HepG2 (cell line): ENCODE data around the gene DDRGK1. TPM values are rescaled to one million over a fixed set of nuclear protein-coding genes. Genes with fewer than 3 reads are reported as not detected.

Experiments
- ESRRA ChIP-seq: sonication (generic); formaldehyde crosslinking; IDR thresholded peaks from 2 replicates; pipeline ENCODE4 v1.5.1; 2020; ENCODE audit warnings: mild to moderate bottlenecking, low read depth, missing genetic modification reagents
- GMEB1 ChIP-seq: sonication (generic); formaldehyde crosslinking; IDR thresholded peaks from 2 replicates; pipeline ENCODE4 v1.5.1; 2020; ENCODE audit warnings: missing genetic modification reagents, mild to moderate bottlenecking, borderline replicate concordance
- MTF1 ChIP-seq: sonication (generic); formaldehyde crosslinking; IDR thresholded peaks from 2 replicates; pipeline ENCODE4 v1.5.0; 2020; ENCODE audit warnings: missing genetic modification reagents
- NCOA1 ChIP-seq: sonication (generic); formaldehyde crosslinking; IDR thresholded peaks from 2 replicates; pipeline ENCODE4 v1.9.0; 2021; ENCODE audit warnings: missing genetic modification reagents
- PAXIP1 ChIP-seq: sonication (generic); formaldehyde crosslinking; conservative IDR thresholded peaks from 2 replicates; pipeline ENCODE4 v1.4.0; 2020; ENCODE audit warnings: mild to moderate bottlenecking, missing genetic modification reagents, moderate library complexity
- PCBP1 ChIP-seq: fragments of 200-400 bp; formaldehyde crosslinking; IDR thresholded peaks from 2 replicates; pipeline ENCODE4 v1.6.1; 2017; ENCODE audit warnings: mild to moderate bottlenecking, low read depth, low read length, borderline replicate concordance
- TFAP4 ChIP-seq: sonication (generic); IDR thresholded peaks from 2 replicates; pipeline ENCODE4 v1.6.1; 2016; ENCODE audit warnings: low read depth, borderline replicate concordance
- ZFP41 ChIP-seq: sonication (generic); formaldehyde crosslinking; IDR thresholded peaks from 2 replicates; pipeline ENCODE4 v1.4.0; 2020; ENCODE audit warnings: mild to moderate bottlenecking, missing genetic modification reagents, borderline replicate concordance
- ZFX ChIP-seq: sonication (generic); formaldehyde crosslinking; IDR thresholded peaks from 2 replicates; pipeline ENCODE4 v1.4.0; 2020; ENCODE audit warnings: mild to moderate bottlenecking, low read depth, missing genetic modification reagents, moderate library complexity
- ZNF337 ChIP-seq: sonication (generic); formaldehyde crosslinking; IDR thresholded peaks from 2 replicates; pipeline ENCODE4 v1.5.1; 2020; ENCODE audit warnings: missing genetic modification reagents, low read depth, mild to moderate bottlenecking, borderline replicate concordance
- ZNF547 ChIP-seq: sonication (generic); formaldehyde crosslinking; IDR thresholded peaks from 2 replicates; pipeline ENCODE4 v1.5.1; 2020; ENCODE audit warnings: mild to moderate bottlenecking, missing genetic modification reagents
- ZNF646 ChIP-seq: sonication (generic); formaldehyde crosslinking; IDR thresholded peaks from 2 replicates; pipeline ENCODE4 v1.9.0; 2021; ENCODE audit warnings: mild to moderate bottlenecking, missing genetic modification reagents
- polyA plus RNA-seq, 8 experiments: library from polyadenylated mRNA; depleted of rRNA in 3 of 8; stranded (reverse) in 7 of 8; unstranded in 1 of 8; fragments of >200 nt; fragmentation: Illumina TruSeq in 4 of 8; extraction: Trizol in 4 of 8; gene quantifications; 2 replicates each; pipeline versions ENCODE4 v1.2.1 to v1.2.3, GENCODE V29; 2011 to 2016; ENCODE audit warnings: low read depth in 4 of 8, missing spikeins in 1 of 8, mixed read lengths in 1 of 8; ENCODE audit not compliant: insufficient read depth in 1 of 8
- total RNA-seq, 5 experiments: library from RNA; depleted of rRNA; stranded (reverse); fragments of >200 nt; fragmentation: Illumina TruSeq; extraction: Trizol; gene quantifications; 2 replicates each; pipeline ENCODE4 v1.2.3, GENCODE V29; 2016; ENCODE audit warnings: low read depth in 1 of 5
- TF ChIP-seq, protein P1 (sequence below): sonication (generic); formaldehyde crosslinking; IDR thresholded peaks from 2 replicates; pipeline ENCODE4 v1.4.0; 2020; ENCODE audit warnings: mild to moderate bottlenecking, low read depth, missing genetic modification reagents

DDRGK1 gene
- total and polyA plus RNA-seq, 2 of the 13 experiments (the other 11 are each of a cell fraction or from before 2014, with no cell fraction given): 96.7 to 149 TPM

GRCh38 chr20:3231889-3232588 is 27.6 kb upstream of the DDRGK1 start (continued):
- TF ChIP-seq ZNF646 (0 out of 2 replicates have a peak, but pooled peaks have one; percentile 72), MTF1 (CRISPR knock-in tag) (no peak), ZNF337 (CRISPR knock-in tag) (0 out of 2 replicates have a peak, but pooled peaks have one; percentile 67), PAXIP1 (CRISPR knock-in tag) (peak; percentile 92), ZFP41 (CRISPR knock-in tag) (no peak), ZFX (peak; percentile 77), GMEB1 (CRISPR knock-in tag) (peak; percentile 62; the same call in 1 of the 2 replicates), PCBP1 (no peak), TFAP4 (peak; percentile 49; the same call in 1 of the 2 replicates), ZNF547 (CRISPR knock-in tag) (no peak), NCOA1 (CRISPR knock-in tag) (no peak), ESRRA (peak; percentile 100)
- TF ChIP-seq, protein P1, sequence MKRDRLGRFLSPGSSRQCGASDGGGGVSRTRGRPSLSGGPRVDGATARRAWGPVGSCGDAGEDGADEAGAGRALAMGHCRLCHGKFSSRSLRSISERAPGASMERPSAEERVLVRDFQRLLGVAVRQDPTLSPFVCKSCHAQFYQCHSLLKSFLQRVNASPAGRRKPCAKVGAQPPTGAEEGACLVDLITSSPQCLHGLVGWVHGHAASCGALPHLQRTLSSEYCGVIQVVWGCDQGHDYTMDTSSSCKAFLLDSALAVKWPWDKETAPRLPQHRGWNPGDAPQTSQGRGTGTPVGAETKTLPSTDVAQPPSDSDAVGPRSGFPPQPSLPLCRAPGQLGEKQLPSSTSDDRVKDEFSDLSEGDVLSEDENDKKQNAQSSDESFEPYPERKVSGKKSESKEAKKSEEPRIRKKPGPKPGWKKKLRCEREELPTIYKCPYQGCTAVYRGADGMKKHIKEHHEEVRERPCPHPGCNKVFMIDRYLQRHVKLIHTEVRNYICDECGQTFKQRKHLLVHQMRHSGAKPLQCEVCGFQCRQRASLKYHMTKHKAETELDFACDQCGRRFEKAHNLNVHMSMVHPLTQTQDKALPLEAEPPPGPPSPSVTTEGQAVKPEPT (CRISPR knock-in tag): peak; percentile 65
